ENCODE measurements around the gene RPLP2. TPM values are rescaled to one million over a fixed set of nuclear protein-coding genes. Genes with fewer than 3 reads are reported as not detected.

Gene RPLP2
- total RNA-seq, 5 donors from 2014 or later (not counting 1 experiment from before 2014, with no cell fraction given): 4,736 to 5,826 (median 5,260) TPM

GRCh38 chr11:823441-824291 is 13.9 kb downstream of the RPLP2 start:
- no peak overlapping the region for H3K4me3 ChIP-seq (ENCODE audit: control insufficient read depth in 1 of 2, extremely low read depth in 1 of 2, low read length in 1 of 2)
- 96% methylated on average over 27 of the region's 53 CpGs for WGBS (ENCODE audit: insufficient coverage)
- no peaks in the 10 kb centered on the region for H3K9me3 Mint-ChIP-seq
- H3K27ac ChIP-seq (ENCODE audit: low read length): no peak overlapping the region
- no peak overlapping the region for H3K4me3 Mint-ChIP-seq
- CTCF ChIA-PET: no interaction called here
- H3K9me3 ChIP-seq: no peaks in the 10 kb centered on the region
- H3K36me3 Mint-ChIP-seq: peaks cover 17% of the 10 kb centered on the region
- peaks cover 15 to 35% (median 24%) of the 10 kb centered on the region in 3 donors for H3K4me1 Mint-ChIP-seq
- DNase-seq (no peak), ATAC-seq (replicated peaks in 1 of 4) (no peak)
- peaks cover 0 to 39% of the 10 kb centered on the region in 2 experiments for H3K27me3 ChIP-seq (replicated peaks in 1 of 2; ENCODE audit: control insufficient read depth in 2 of 2, extremely low read depth in 1 of 2, insufficient read depth in 2 of 2, low read length in 1 of 2)
- POLR2A ChIA-PET: no interaction called here
- H3K27me3 Mint-ChIP-seq: peaks cover 6 to 13% of the 10 kb centered on the region in 2 donors
- no peak overlapping the region for H3K27ac Mint-ChIP-seq
- H3K36me3 ChIP-seq (ENCODE audit: control insufficient read depth in 2 of 2, extremely low read depth in 1 of 2, insufficient read depth in 1 of 2, low read length in 1 of 2): peaks cover 7 to 29% of the 10 kb centered on the region in 2 donors
- peaks cover 8 to 61% of the 10 kb centered on the region in 2 experiments for H3K4me1 ChIP-seq (ENCODE audit: control insufficient read depth in 1 of 2, extremely low read depth in 1 of 2, insufficient read depth in 2 of 2, low read length in 2 of 2)

- peaks cover 7 to 29% of the 10 kb centered on the region in 2 donors for H3K36me3 ChIP-seq (ENCODE audit: control insufficient read depth in 2 of 2, extremely low read depth in 1 of 2, insufficient read depth in 1 of 2, low read length in 1 of 2)
- WGBS (ENCODE audit: insufficient coverage): 97% methylated on average over 54 of the region's 59 CpGs
Measured at GRCh38 chr11:824292-824880, 14.6 kb downstream of the RPLP2 start.

GRCh38 chr11:824942-825341 is 15.2 kb downstream of the RPLP2 start:
- H3K4me3 ChIP-seq (ENCODE audit: control insufficient read depth in 1 of 2, extremely low read depth in 1 of 2, low read length in 1 of 2): no peak overlapping the region
- peaks cover 17% of the 10 kb centered on the region for H3K36me3 Mint-ChIP-seq
- 92% methylated on average over 5 of the region's 11 CpGs for WGBS (ENCODE audit: insufficient coverage)
- H3K4me3 Mint-ChIP-seq: no peak overlapping the region
- ATAC-seq (replicated peaks in 1 of 4) (no peak), DNase-seq (no peak)
- CTCF ChIA-PET: no interaction called here
- POLR2A ChIA-PET: no interaction called here
- no peaks in the 10 kb centered on the region for H3K9me3 Mint-ChIP-seq
- peaks cover 21 to 46% (median 35%) of the 10 kb centered on the region in 3 donors for H3K4me1 Mint-ChIP-seq
- no peak overlapping the region for H3K27ac ChIP-seq (ENCODE audit: low read length)
- peaks cover 0 to 52% of the 10 kb centered on the region in 2 experiments for H3K27me3 ChIP-seq (replicated peaks in 1 of 2; ENCODE audit: control insufficient read depth in 2 of 2, extremely low read depth in 1 of 2, insufficient read depth in 2 of 2, low read length in 1 of 2)
- peaks cover 9 to 25% of the 10 kb centered on the region in 2 donors for H3K27me3 Mint-ChIP-seq
- H3K9me3 ChIP-seq: no peaks in the 10 kb centered on the region
- H3K27ac Mint-ChIP-seq: no peak overlapping the region
- peaks cover 12 to 68% of the 10 kb centered on the region in 2 experiments for H3K4me1 ChIP-seq (ENCODE audit: control insufficient read depth in 1 of 2, extremely low read depth in 1 of 2, insufficient read depth in 2 of 2, low read length in 2 of 2)
- H3K36me3 ChIP-seq (ENCODE audit: control insufficient read depth in 2 of 2, extremely low read depth in 1 of 2, insufficient read depth in 1 of 2, low read length in 1 of 2): peaks cover 7 to 29% of the 10 kb centered on the region in 2 donors

More at GRCh38 chr11:824292-824880, 14.6 kb downstream of the RPLP2 start:
- peaks cover 21 to 42% (median 30%) of the 10 kb centered on the region in 3 donors for H3K4me1 Mint-ChIP-seq
- POLR2A ChIA-PET: no interaction called here
- CTCF ChIA-PET: no interaction called here
- peaks cover 0 to 46% of the 10 kb centered on the region in 2 experiments for H3K27me3 ChIP-seq (replicated peaks in 1 of 2; ENCODE audit: control insufficient read depth in 2 of 2, extremely low read depth in 1 of 2, insufficient read depth in 2 of 2, low read length in 1 of 2)
- H3K27ac Mint-ChIP-seq: no peak overlapping the region
- no peak for DNase-seq
- H3K4me3 Mint-ChIP-seq: no peak overlapping the region
- peaks cover 17% of the 10 kb centered on the region for H3K36me3 Mint-ChIP-seq
- H3K9me3 Mint-ChIP-seq: no peaks in the 10 kb centered on the region
- H3K27ac ChIP-seq (ENCODE audit: low read length): no peak overlapping the region
- no peaks in the 10 kb centered on the region for H3K9me3 ChIP-seq
- no peak for ATAC-seq (replicated peaks in 1 of 4)
- H3K27me3 Mint-ChIP-seq: peaks cover 6 to 20% of the 10 kb centered on the region in 2 donors
- peaks cover 7 to 62% of the 10 kb centered on the region in 2 experiments for H3K4me1 ChIP-seq (ENCODE audit: control insufficient read depth in 1 of 2, extremely low read depth in 1 of 2, insufficient read depth in 2 of 2, low read length in 2 of 2)
- H3K4me3 ChIP-seq (ENCODE audit: control insufficient read depth in 1 of 2, extremely low read depth in 1 of 2, low read length in 1 of 2): no peak overlapping the region

- WGBS (ENCODE audit: insufficient coverage): 93% methylated on average over 5 of the region's 12 CpGs
- H3K27ac ChIP-seq (ENCODE audit: low read length): no peak overlapping the region
- peaks cover 15 to 68% of the 10 kb centered on the region in 2 experiments for H3K4me1 ChIP-seq (ENCODE audit: control insufficient read depth in 1 of 2, extremely low read depth in 1 of 2, insufficient read depth in 2 of 2, low read length in 2 of 2)
- peaks cover 7 to 29% of the 10 kb centered on the region in 2 donors for H3K36me3 ChIP-seq (ENCODE audit: control insufficient read depth in 2 of 2, extremely low read depth in 1 of 2, insufficient read depth in 1 of 2, low read length in 1 of 2)
- Mint-ChIP-seq H3K27ac (no peak overlapping the region), H3K27me3 (peaks cover 9 to 28% of the 10 kb centered on the region in 2 donors), H3K4me3 (no peak overlapping the region), H3K9me3 (no peaks in the 10 kb centered on the region), H3K4me1 (peaks cover 21 to 42% (median 34%) of the 10 kb centered on the region in 3 donors), H3K36me3 (peaks cover 17% of the 10 kb centered on the region)
- H3K27me3 ChIP-seq (replicated peaks in 1 of 2; ENCODE audit: control insufficient read depth in 2 of 2, extremely low read depth in 1 of 2, insufficient read depth in 2 of 2, low read length in 1 of 2): peaks cover 0 to 58% of the 10 kb centered on the region in 2 experiments
- no peak overlapping the region for H3K4me3 ChIP-seq (ENCODE audit: control insufficient read depth in 1 of 2, extremely low read depth in 1 of 2, low read length in 1 of 2)
- ATAC-seq (replicated peaks in 1 of 4): no peak
- CTCF ChIA-PET: no interaction called here
- no peak for DNase-seq
- POLR2A ChIA-PET: no interaction called here
- H3K9me3 ChIP-seq: no peaks in the 10 kb centered on the region
Measured at GRCh38 chr11:825366-826226, 15.8 kb downstream of the RPLP2 start.

GRCh38 chr11:826227-826621 is 16.5 kb downstream of the RPLP2 start:
- ATAC-seq (replicated peaks in 1 of 4): no peak
- Histone ChIP-seq H3K27ac (ENCODE audit: low read length) (no peak overlapping the region), H3K27me3 (replicated peaks in 1 of 2; ENCODE audit: control insufficient read depth in 2 of 2, extremely low read depth in 1 of 2, insufficient read depth in 2 of 2, low read length in 1 of 2) (peaks cover 0 to 65% of the 10 kb centered on the region in 2 experiments), H3K36me3 (ENCODE audit: control insufficient read depth in 2 of 2, extremely low read depth in 1 of 2, insufficient read depth in 1 of 2, low read length in 1 of 2) (peaks cover 7 to 29% of the 10 kb centered on the region in 2 donors), H3K4me1 (ENCODE audit: control insufficient read depth in 1 of 2, extremely low read depth in 1 of 2, insufficient read depth in 2 of 2, low read length in 2 of 2) (peaks cover 19 to 68% of the 10 kb centered on the region in 2 experiments), H3K4me3 (ENCODE audit: control insufficient read depth in 1 of 2, extremely low read depth in 1 of 2, low read length in 1 of 2) (no peak overlapping the region), H3K9me3 (no peaks in the 10 kb centered on the region)
- peak overlapping the region; percentile 65 to 72 (median 71) for H3K4me3 Mint-ChIP-seq
- H3K9me3 Mint-ChIP-seq: no peaks in the 10 kb centered on the region
- no peak for DNase-seq
- peaks cover 17% of the 10 kb centered on the region for H3K36me3 Mint-ChIP-seq
- ChIA-PET CTCF (no interaction called here), POLR2A (no interaction called here)
- WGBS (ENCODE audit: insufficient coverage): 55% methylated on average over 2 of the region's 9 CpGs
- peaks cover 9 to 30% of the 10 kb centered on the region in 2 donors for H3K27me3 Mint-ChIP-seq
- H3K27ac Mint-ChIP-seq: no peak overlapping the region
- H3K4me1 Mint-ChIP-seq: peaks cover 14 to 39% (median 28%) of the 10 kb centered on the region in 3 donors

- CTCF ChIA-PET: no interaction called here
- H3K4me3 ChIP-seq (ENCODE audit: control insufficient read depth in 1 of 2, extremely low read depth in 1 of 2, low read length in 1 of 2): peak overlapping the region; percentile 38 to 62
- WGBS (ENCODE audit: insufficient coverage): under 1% methylated on average over 17 of the region's 22 CpGs
- H3K4me3 Mint-ChIP-seq: peak overlapping the region; percentile 65 to 72 (median 71)
- peak in 2 of 4 experiments; percentile 3 to 6 for ATAC-seq (replicated peaks in 1 of 4)
- no peak for DNase-seq
- H3K27me3 Mint-ChIP-seq: peaks cover 9 to 34% of the 10 kb centered on the region in 2 donors
- POLR2A ChIA-PET: no interaction called here
- H3K36me3 Mint-ChIP-seq: peaks cover 17% of the 10 kb centered on the region
- peaks cover 7 to 24% of the 10 kb centered on the region in 2 donors for H3K36me3 ChIP-seq (ENCODE audit: control insufficient read depth in 2 of 2, extremely low read depth in 1 of 2, insufficient read depth in 1 of 2, low read length in 1 of 2)
- peaks cover 0 to 70% of the 10 kb centered on the region in 2 experiments for H3K27me3 ChIP-seq (replicated peaks in 1 of 2; ENCODE audit: control insufficient read depth in 2 of 2, extremely low read depth in 1 of 2, insufficient read depth in 2 of 2, low read length in 1 of 2)
- no peaks in the 10 kb centered on the region for H3K9me3 Mint-ChIP-seq
- H3K27ac Mint-ChIP-seq: no peak overlapping the region
- H3K9me3 ChIP-seq: no peaks in the 10 kb centered on the region
- H3K27ac ChIP-seq (ENCODE audit: low read length): no peak overlapping the region
- peaks cover 20 to 68% of the 10 kb centered on the region in 2 experiments for H3K4me1 ChIP-seq (ENCODE audit: control insufficient read depth in 1 of 2, extremely low read depth in 1 of 2, insufficient read depth in 2 of 2, low read length in 2 of 2)
- H3K4me1 Mint-ChIP-seq: peaks cover 18 to 42% (median 28%) of the 10 kb centered on the region in 3 donors
Measured at GRCh38 chr11:826836-827145, 17.0 kb downstream of the RPLP2 start.

All from T-cell (primary cell).